Left renal pelvis (tissue), 4 donors: ENCODE data around the gene UNC80. TPM values are rescaled to one million over a fixed set of nuclear protein-coding genes. Genes with fewer than 3 reads are reported as not detected.

ENCODE experiments used
- DNase-seq, 4 donors: peaks; one replicate each; pipeline ENCODE4 v3.0.0-alpha.2; 2013; ENCODE audit warnings: low read depth in 4 of 4, low spot score in 3 of 4
- polyA plus RNA-seq, 4 donors: library from polyadenylated mRNA; unstranded; fragments of 120-200 nt; gene quantifications; one replicate each; pipeline ENCODE4 v1.2.1, GENCODE V29; 2013; ENCODE audit not compliant: insufficient read length in 4 of 4

Gene UNC80
- polyA plus RNA-seq, 4 donors = 0.79 to 2.1 (median 1.4) TPM

DNA sequence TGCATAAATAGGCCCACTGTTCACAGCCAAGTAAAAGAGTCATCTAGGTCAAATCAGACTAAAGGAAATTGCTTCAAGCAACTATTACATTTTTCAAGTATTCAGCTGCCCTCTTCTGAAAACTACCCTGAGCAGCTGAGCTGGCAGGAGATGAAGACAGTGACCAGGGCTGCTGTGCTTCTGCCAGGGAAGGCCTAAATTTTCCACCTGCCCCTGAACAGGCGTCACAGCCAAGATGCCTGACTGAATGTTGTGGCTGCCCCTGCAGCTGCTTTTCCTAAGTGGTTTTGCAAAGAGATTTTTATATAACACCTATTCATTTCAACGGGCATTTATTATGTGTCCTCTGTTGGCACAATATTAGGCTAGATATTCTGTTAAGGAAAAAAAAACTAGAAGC, 134.1 kb downstream of the UNC80 start:
- DNase-seq = no peak

DNA sequence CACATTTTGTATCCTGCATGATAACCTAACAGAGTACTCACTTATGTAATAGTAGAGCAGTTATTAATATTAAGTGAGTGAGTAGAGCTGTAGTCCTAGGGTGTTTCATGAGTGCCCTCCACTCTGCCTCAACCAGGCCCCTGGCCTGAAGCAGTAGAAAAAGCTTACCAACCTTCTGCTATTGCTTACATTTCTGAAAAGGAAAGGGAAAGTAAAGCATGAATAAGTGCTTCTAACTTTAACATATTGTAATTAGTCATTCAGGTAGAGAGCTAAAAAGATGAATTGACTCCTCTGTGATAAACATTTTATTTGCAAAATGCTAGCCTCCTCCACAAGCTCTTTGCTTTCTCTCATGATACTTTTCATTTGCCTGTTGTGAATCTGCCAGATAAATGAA, 136.1 kb downstream of the UNC80 start:
- no peak for DNase-seq

DNA sequence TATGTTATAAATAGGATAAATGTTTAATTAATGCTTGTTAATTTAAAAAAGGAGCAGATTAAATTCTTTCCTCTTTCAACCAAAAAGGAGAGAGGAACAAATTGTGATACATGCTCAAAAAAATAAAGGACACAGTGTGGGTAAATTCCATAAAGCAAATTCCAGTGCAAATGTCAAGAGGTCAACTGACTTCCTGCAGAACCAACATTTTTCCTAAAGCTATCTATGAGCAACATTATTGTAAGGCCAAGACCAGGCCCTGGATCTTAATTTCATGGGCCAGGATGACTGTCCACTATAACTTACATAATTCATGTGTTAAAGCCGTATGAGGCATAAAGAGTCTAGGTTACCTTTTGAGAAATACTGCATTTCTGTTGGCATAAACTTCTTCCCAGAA, 136.9 kb downstream of the UNC80 start:
- no peak for DNase-seq

DNA sequence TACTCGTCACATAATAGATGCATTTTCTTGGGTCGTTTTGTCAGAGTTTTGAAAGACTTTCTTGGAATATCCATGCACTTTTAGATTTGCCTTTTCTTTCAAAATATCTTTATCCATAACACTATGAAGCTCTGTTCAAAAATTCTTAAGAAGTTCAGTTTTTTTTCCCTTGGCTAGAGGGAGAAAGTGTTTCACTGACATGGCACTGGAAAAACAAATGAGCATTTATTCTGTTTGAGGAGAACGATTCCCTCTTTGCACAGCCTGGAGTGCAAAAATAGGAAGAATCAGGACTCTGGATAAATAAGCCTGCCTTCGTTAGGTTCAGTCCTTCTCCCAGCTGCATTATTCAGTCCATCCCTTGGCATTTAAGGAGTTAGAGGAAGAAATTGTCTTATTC, 139.9 kb downstream of the UNC80 start:
- DNase-seq = no peak

- DNase-seq = no peak
Observed at GRCh38 chr2:209913786-209914345, 142.2 kb downstream of the UNC80 start.

DNA sequence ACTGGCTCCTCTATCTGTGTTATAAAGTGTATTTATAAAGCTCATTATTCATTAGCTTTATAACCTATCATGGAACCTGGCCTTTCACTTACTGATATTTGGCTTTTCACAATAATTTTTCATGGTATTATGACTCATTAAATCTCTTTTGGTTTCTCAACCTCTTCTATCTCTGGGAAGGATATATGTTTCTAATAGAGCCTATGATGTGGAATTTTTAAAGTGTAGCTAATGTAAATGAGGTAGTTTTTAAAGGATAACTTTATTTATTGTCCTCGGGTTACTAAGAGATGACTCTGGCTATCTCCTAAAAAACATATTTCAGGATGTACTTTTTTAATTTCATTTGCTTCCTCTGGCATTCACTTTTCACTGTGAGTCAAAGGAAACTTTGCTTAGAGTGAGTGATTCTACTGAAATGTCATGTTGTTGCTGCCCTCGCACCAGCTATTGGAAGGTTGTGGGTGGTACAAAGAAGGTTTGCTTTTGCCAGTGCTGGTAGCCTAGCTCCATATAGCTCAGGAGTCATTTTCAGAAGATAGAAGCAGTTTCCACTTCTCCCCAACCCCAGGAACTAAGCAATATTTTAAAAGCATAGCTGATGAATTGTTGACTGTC, 145.6 kb downstream of the UNC80 start:
- no peak for DNase-seq

- DNase-seq = no peak
Observed at GRCh38 chr2:209918251-209918650, 146.6 kb downstream of the UNC80 start.

DNA sequence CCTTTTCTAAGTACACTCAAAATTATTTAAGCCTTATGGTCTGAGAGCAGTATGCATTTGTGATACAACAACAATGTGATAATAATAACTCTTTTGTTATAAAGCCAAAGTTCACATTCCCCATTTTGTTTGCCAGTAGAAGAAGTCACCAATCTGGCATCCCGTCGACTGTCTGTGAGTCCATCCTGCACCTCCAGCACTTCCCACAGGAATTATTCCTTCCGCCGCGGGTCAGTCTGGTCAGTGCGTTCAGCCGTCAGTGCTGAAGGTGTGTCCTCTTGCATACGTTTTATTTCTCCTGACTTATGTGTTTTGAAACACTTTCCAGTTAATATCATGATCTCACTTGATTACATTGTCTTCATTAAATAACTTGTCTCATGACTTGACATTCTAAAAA, 150.5 kb downstream of the UNC80 start:
- no peak for DNase-seq

DNA sequence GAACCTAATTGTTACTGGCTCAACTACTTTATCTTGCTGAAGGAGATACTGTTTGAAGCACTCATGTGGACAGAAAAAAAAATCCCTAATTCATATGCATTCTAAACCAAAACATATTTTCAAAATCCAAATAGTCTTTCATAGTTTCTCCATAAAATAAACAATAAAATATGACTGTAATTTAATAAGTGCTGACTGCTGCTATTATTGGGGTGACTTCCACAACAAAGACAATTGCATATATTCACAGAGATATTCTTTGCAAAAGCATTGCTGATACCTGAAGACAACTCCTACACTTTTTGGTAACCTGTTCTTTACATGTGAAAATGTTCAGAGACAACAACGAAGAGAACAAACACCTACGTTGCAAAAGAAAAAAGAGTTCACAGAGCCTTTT, 157.7 kb downstream of the UNC80 start:
- DNase-seq = no peak

GRCh38 chr2:209933499-209934483, 162.2 kb downstream of the UNC80 start:
- DNase-seq = no peak

DNA sequence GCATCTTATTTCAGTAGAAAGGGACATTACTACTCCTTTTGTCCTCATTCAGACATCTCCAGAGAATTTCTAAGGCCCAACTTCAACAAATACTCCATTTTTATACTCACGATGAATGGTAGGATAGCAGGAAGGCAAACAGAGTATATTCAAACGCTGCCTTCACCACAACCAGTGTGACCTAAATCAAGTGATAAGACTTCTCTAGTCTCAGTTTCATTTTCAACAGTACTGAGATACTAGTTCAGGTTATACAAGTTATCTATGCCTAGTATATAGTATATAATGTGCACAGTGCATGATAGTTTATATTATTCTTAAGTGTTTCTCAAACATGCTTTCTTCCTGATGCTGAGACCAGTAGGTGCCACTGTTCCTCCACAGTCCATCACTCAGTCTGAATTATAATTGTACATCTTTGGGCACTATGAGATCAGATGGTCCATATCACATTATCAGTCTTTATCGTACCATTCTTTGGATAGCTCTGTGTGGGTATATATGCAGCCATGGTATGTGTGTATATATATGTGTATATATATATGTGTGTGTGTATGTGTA, 164.6 kb downstream of the UNC80 start:
- no peak for DNase-seq

DNA sequence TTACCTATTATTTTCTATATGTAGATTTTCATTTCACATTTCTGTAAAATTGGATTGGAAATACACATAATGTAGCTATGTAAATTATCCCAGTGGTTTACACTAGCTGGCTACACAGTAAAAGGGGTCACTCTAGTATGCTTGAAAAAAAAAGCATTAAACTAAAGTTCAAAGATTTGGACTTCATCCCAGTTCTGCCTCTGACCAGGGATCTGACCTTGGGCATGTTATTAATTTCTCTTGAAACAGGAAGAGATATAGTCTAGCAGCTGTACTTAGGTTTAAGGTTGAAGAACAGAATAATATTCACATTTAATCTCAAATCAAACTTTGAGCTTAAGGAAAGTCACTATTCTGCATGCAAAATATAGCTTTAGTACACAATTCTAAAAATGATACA, 166.3 kb downstream of the UNC80 start:
- no peak for DNase-seq

GRCh38 chr2:209938906-209939305, 167.3 kb downstream of the UNC80 start:
- no peak for DNase-seq

- no peak for DNase-seq
Observed at GRCh38 chr2:209940936-209941335, 169.3 kb downstream of the UNC80 start.

GRCh38 chr2:209942426-209942825, 170.8 kb downstream of the UNC80 start:
- no peak for DNase-seq

GRCh38 chr2:209942936-209943605, 171.4 kb downstream of the UNC80 start:
- no peak for DNase-seq

- no peak for DNase-seq
Observed at GRCh38 chr2:209943776-209944175, 172.1 kb downstream of the UNC80 start.

DNA sequence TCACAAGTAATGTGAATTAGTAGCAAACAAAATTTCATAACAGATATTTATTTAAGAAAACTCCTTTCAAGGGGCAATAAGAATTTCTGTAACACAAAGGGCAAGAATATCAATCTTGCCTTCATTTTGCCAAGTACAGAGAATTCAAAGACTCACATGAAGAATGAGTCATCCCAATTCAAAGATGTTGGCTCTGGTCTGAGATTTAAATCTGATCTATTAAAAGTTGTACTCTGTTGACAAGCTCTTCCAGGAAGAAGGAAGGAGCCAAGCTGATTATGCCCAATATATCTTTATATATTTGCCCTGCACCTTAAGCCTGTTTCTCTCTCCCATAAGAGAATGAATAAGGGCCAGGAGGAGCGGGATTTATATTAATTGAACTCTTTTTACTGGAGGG, 174.9 kb downstream of the UNC80 start:
- no peak for DNase-seq

- DNase-seq = no peak
Observed at GRCh38 chr2:209956271-209956670, 184.6 kb downstream of the UNC80 start.

DNA sequence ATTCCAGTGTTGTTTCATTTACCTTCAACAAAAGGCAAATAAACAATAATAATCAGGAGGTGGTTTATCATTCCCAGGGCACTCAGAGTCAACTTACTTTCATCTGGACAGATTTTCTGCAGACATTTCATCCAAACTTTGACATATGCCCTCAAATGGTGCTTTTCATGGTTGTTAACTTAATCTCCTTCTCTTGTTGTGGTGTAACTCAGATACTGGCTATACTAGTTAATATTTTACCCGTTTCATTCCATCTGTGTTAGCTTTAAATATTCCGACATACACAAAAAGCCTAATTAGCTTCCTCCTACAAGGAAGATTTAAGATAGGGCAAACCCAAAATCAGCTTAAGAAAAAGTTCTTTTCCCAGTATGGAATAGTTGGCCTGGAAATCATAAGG, 186.4 kb downstream of the UNC80 start:
- no peak for DNase-seq

DNA sequence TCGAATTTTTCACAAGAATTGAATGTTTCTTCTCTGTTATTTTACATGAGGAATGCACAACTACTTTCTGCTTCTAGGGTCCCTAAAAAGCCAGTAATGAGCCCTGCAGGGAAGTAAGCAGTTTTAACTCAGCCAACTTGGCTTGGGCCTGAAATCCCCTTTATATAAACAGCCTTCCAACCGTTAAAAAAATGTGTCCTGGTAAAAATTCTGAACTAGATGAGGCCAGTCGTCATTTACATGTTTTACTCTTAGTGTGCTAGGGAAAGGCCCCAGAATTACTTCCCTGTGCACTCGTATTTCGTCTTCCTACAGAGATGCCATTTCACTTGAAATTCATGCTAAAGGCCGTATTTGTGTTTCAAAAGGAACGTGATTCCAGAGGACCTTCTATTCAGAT, 188.4 kb downstream of the UNC80 start:
- no peak for DNase-seq
